A673 (cell line): ENCODE results near the gene MS4A18. TPM values are rescaled to one million over a fixed set of nuclear protein-coding genes. Genes with fewer than 3 reads are reported as not detected.

Experiments
- BruUV-seq: library from RNA; stranded (reverse); fragments of 400-500 nt; replicated peaks from 2 replicates; lab custom pipeline; 2021; lab: Mats Ljungman, UMichigan
- CTCF ChIA-PET: fragments of 300-600 bp; sonication (Branson Sonifier 250); formaldehyde crosslinking; loops from one replicate; lab custom pipeline; 2022; ENCODE audit warnings: antibody characterized with exemption; lab: Charles Lee
- POLR2A ChIA-PET: fragments of 300-600 bp; sonication (Branson Sonifier 250); formaldehyde crosslinking; loops from one replicate; lab custom pipeline; 2022; ENCODE audit warnings: antibody characterized with exemption; ENCODE audit not compliant: low non-redundant PET; lab: Charles Lee
- DNase-seq: peaks from one replicate; pipeline ENCODE4 v3.0.0-alpha.2; 2015; ENCODE audit warnings: low spot score
- H3K27ac ChIP-seq: fragments of 200-600 bp; sonication (generic); 2 replicates; pipeline ENCODE4 v1.5.1; 2016; ENCODE audit warnings: mixed run types, low read depth, mild to moderate bottlenecking, mixed read lengths, antibody characterized with exemption, low read length; ENCODE audit not compliant: poor library complexity, severe bottlenecking
- H3K27me3 ChIP-seq: fragments of 200-600 bp; sonication (generic); replicated peaks from 2 replicates; pipeline ENCODE4 v1.6.1; 2017; ENCODE audit warnings: mixed run types, low read depth, mild to moderate bottlenecking, mixed read lengths, antibody characterized with exemption, low read length; ENCODE audit not compliant: insufficient read depth, poor library complexity
- H3K36me3 ChIP-seq: fragments of 200-600 bp; sonication (generic); 2 replicates; pipeline ENCODE4 v1.6.1; 2016; ENCODE audit warnings: mixed run types, mild to moderate bottlenecking, mixed read lengths, antibody characterized with exemption, low read length; ENCODE audit not compliant: insufficient read depth, poor library complexity, severe bottlenecking
- H3K4me1 ChIP-seq: fragments of 200-600 bp; sonication (generic); 2 replicates; pipeline ENCODE4 v1.6.1; 2017; ENCODE audit warnings: mixed run types, mild to moderate bottlenecking, mixed read lengths, antibody characterized with exemption, low read length; ENCODE audit not compliant: insufficient read depth, poor library complexity, severe bottlenecking
- H3K4me3 ChIP-seq: fragments of 200-600 bp; sonication (generic); 2 replicates; pipeline ENCODE4 v1.5.1; 2016; ENCODE audit warnings: low read depth, mixed run types, mild to moderate bottlenecking, mixed read lengths, low read length; ENCODE audit not compliant: poor library complexity, severe bottlenecking
- H3K9me3 ChIP-seq: fragments of 200-600 bp; sonication (generic); 2 replicates; pipeline ENCODE4 v1.6.1; 2016; ENCODE audit warnings: mixed run types, low read depth, mild to moderate bottlenecking, mixed read lengths, antibody characterized with exemption, low read length; ENCODE audit not compliant: poor library complexity, severe bottlenecking
- CTCF ChIP-seq: fragments of 300-800, 200-600 bp; sonication (generic); conservative IDR thresholded peaks from 2 replicates; pipeline ENCODE4 v1.5.1; 2017; ENCODE audit warnings: low read depth, mild to moderate bottlenecking, antibody characterized with exemption, low read length, moderate library complexity, mixed read lengths
- EZH2 ChIP-seq: fragments of 200-600 bp; sonication (generic); IDR thresholded peaks from 2 replicates; pipeline ENCODE4 v1.6.1; 2017; ENCODE audit warnings: borderline replicate concordance, low read depth, mild to moderate bottlenecking, mixed read lengths, antibody characterized with exemption, low read length; ENCODE audit not compliant: poor library complexity, severe bottlenecking
- intact Hi-C: fragments of 100-400 bp; cut with micrococcal nuclease; formaldehyde crosslinking; loops from one replicate; pipeline ENCODE4 v1.10.0; 2022; ENCODE audit not compliant: unreplicated experiment
- total RNA-seq: library from RNA; stranded (reverse); gene quantifications from 2 replicates; pipeline ENCODE4 v1.2.3, GENCODE V29; 2021

The MS4A18 gene
- total RNA-seq, 1 experiment from 2014 or later, result not detected

DNA sequence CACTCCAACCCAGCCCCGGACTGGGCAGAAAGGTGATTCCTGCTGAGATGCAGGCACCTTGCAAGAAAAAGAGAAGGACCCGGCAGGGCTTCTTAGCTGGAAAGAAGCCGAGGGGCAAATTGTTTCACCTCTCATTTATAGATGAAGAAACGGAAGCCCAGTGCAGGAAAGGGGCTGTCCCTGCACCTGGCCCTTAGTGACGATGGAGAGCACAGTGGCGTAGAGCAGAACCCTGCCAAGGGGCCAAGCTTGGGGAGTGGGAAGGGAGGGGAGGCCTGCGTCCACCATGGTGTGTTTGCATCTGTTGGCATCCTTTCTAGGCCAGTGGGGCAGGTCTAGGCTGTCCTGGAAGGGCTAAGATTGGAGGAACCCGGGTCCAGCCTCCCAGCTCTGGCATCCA is 24.3 kb downstream of the MS4A18 start:
- H3K27me3 ChIP-seq, result peaks cover 18% of the 10 kb centered on the region
- ChIA-PET POLR2A (no interaction called here), CTCF (interaction anchor here (0.9 kb wide), 1 partner anchor 159 kb away, joined by 3 read pairs; no protein-coding TSS in a partner anchor)
- H3K4me1 ChIP-seq, result no peaks in the 10 kb centered on the region
- H3K4me3 ChIP-seq, result no peak overlapping the region
- no TSS peak for BruUV-seq
- no peak for TF ChIP-seq CTCF
- TF ChIP-seq EZH2, result no peak
- intact Hi-C loops, result no loop called here
- H3K36me3 ChIP-seq, result no peaks in the 10 kb centered on the region
- no peak for DNase-seq
- H3K9me3 ChIP-seq, result no peaks in the 10 kb centered on the region
- no peak overlapping the region for H3K27ac ChIP-seq

DNA sequence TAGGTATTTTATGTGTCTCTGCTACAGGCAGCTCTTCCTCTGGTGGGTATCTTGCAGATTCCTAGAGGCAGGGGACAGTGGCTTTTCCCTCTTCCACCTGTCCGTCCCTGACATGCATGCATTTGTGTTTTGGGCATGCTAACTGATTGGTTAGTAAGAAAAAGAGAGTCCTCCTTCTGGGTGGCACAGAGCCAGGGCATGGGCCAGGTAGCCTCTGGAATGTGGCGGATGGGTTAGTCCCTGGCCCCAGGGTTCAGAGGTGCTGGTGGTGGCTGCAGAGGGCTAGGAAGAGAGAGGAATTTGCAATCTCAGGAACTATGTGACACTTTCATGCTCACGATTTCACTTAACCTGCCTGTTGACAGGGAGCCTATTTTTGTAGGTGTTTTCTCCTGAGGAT is 26.4 kb downstream of the MS4A18 start:
- intact Hi-C loops, result no loop called here
- ChIA-PET POLR2A (no interaction called here), CTCF (no interaction called here)
- Histone ChIP-seq H3K4me1 (no peaks in the 10 kb centered on the region), H3K27ac (no peak overlapping the region), H3K9me3 (no peaks in the 10 kb centered on the region), H3K4me3 (no peak overlapping the region), H3K27me3 (peaks cover 18% of the 10 kb centered on the region), H3K36me3 (no peaks in the 10 kb centered on the region)
- no TSS peak for BruUV-seq
- TF ChIP-seq EZH2 (no peak), CTCF (no peak)
- no peak for DNase-seq

DNA sequence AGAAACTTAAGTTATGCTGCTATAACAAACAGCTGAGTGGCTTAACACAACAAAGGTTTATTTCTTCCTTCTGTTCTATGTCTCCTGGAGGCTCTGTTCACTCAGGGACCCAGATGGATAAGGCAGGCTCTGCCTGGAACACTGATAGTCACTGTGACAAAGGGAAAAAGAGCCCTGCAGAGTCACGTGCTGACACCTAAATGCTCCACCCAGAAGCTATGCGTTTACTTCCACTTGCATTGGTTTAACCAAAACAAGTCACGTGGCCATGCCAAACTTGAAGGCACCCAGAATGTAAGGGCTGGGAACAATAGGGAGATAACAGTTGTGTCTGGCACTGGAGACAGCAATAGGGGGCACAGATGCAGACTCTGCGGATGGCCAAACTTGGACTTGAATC is 28.8 kb downstream of the MS4A18 start:
- Histone ChIP-seq H3K27me3 (peaks cover 24% of the 10 kb centered on the region), H3K4me3 (no peak overlapping the region), H3K4me1 (no peaks in the 10 kb centered on the region), H3K36me3 (no peaks in the 10 kb centered on the region), H3K9me3 (no peaks in the 10 kb centered on the region), H3K27ac (no peak overlapping the region)
- no peak for DNase-seq
- CTCF ChIA-PET, result no interaction called here
- TF ChIP-seq EZH2, result no peak
- intact Hi-C loops, result no loop called here
- POLR2A ChIA-PET, result no interaction called here
- no TSS peak for BruUV-seq

DNA sequence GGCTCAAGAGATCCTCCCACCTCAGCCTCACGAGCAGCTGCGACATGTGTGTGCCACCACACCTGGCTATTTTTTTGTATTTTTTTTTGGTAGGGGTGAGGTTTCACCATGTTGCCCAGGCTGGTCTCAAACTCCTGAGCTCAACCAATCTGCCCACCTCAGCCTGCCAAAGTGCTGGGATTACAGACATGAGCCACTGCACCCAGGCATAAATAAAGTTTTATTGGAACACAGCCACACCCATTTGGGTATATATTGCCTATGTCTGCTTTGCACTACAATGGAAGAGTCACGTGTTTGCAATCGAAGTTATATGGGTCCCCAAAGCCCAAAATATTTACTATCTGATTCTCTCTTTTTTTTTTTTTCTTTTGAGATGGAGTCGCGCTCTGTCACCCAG is 30.4 kb downstream of the MS4A18 start:
- POLR2A ChIA-PET, result no interaction called here
- CTCF ChIA-PET, result no interaction called here
- H3K4me1 ChIP-seq, result no peaks in the 10 kb centered on the region
- no peaks in the 10 kb centered on the region for H3K9me3 ChIP-seq
- H3K4me3 ChIP-seq, result no peak overlapping the region
- TF ChIP-seq CTCF, result no peak
- TF ChIP-seq EZH2, result no peak
- H3K36me3 ChIP-seq, result no peaks in the 10 kb centered on the region
- DNase-seq, result no peak
- intact Hi-C loops, result loop anchor here (5.0 kb wide), 1 partner anchor 53 kb away; no protein-coding TSS in a partner anchor
- H3K27ac ChIP-seq, result no peak overlapping the region
- BruUV-seq, result no TSS peak
- peaks cover 29% of the 10 kb centered on the region for H3K27me3 ChIP-seq
